ENCODE data around the gene COPZ1.

GRCh38 chr12:54363618-54364017, 38.7 kb downstream of the COPZ1 start:
- TF ChIP-seq EZH2phosphoT487 (IDR thresholded peaks at IDR 0.05; ENCODE audit: insufficient read depth, low read depth) (no peak), EZH2 (IDR thresholded peaks at IDR 0.05; ENCODE audit: insufficient read depth, poor library complexity, severe bottlenecking) (no peak)

Data from GM23248 (cell line).